Measurements from ENCODE around the gene SLC44A5. TPM values are rescaled to one million over a fixed set of nuclear protein-coding genes. Genes with fewer than 3 reads are reported as not detected.

Gene SLC44A5
- polyA plus RNA-seq, 2 of the 4 experiments (the other 2 are of a cell fraction): 0.10 to 1.5 TPM

DNA sequence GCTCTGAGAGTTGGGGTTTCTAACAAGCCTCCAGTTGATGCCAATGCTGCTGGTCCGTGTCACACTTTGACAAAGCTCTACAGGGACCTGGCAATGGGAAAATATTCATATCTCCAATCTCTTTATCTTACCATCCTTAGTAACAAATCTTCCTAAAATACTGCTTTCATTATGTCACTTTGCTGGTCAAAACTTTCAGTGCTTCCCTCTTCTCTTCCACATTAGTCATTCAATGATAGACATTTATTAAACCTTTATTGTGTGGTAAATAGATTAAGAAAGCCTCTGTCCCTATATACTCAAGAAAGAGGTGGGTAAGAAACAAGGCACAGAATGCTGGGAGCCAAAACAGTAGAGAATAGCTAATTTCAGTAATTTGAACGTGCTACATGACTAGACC lies 79.3 kb downstream of the SLC44A5 start:
- CTCF ChIA-PET: interaction anchor here (0.6 to 1.0 kb wide), 2 partner anchors 44 to 84 kb away, joined by 3 to 4 read pairs; no protein-coding TSS in a partner anchor
- TF ChIP-seq KDM5A (IDR thresholded peaks at IDR 0.05): no peak
- no peak for TF ChIP-seq KDM1A (IDR thresholded peaks at IDR 0.05; ENCODE audit: low read depth)
- TF ChIP-seq CHD2 (IDR thresholded peaks at IDR 0.05; ENCODE audit: low read length, partially characterized antibody): no peak
- TF ChIP-seq EHF (CRISPR knock-in tag; IDR thresholded peaks at IDR 0.05): no peak
- no peak for TF ChIP-seq POLR2AphosphoS2 (conservative IDR thresholded peaks at IDR 0.05; ENCODE audit: low read length)
- no peak for TF ChIP-seq MAZ (IDR thresholded peaks at IDR 0.05; ENCODE audit: borderline replicate concordance, low read depth, low read length)
- no peak for TF ChIP-seq SMC3 (IDR thresholded peaks at IDR 0.05)
- no peak for TF ChIP-seq RCOR1 (IDR thresholded peaks at IDR 0.05; ENCODE audit: low read depth, low read length)
- no peak for TF ChIP-seq CHD4 (IDR thresholded peaks at IDR 0.05; ENCODE audit: borderline replicate concordance)
- no peak for TF ChIP-seq TP53 (CRISPR knock-in tag; IDR thresholded peaks at IDR 0.05)
- TF ChIP-seq, protein P1, sequence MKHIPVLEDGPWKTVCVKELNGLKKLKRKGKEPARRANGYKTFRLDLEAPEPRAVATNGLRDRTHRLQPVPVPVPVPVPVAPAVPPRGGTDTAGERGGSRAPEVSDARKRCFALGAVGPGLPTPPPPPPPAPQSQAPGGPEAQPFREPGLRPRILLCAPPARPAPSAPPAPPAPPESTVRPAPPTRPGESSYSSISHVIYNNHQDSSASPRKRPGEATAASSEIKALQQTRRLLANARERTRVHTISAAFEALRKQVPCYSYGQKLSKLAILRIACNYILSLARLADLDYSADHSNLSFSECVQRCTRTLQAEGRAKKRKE (CRISPR knock-in tag; IDR thresholded peaks at IDR 0.05; ENCODE audit: low read depth): no peak
- TF ChIP-seq, protein P2, sequence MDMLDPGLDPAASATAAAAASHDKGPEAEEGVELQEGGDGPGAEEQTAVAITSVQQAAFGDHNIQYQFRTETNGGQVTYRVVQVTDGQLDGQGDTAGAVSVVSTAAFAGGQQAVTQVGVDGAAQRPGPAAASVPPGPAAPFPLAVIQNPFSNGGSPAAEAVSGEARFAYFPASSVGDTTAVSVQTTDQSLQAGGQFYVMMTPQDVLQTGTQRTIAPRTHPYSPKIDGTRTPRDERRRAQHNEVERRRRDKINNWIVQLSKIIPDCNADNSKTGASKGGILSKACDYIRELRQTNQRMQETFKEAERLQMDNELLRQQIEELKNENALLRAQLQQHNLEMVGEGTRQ (IDR thresholded peaks at IDR 0.05): no peak
- TF ChIP-seq, protein P3, sequence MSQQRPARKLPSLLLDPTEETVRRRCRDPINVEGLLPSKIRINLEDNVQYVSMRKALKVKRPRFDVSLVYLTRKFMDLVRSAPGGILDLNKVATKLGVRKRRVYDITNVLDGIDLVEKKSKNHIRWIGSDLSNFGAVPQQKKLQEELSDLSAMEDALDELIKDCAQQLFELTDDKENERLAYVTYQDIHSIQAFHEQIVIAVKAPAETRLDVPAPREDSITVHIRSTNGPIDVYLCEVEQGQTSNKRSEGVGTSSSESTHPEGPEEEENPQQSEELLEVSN (IDR thresholded peaks at IDR 0.05; ENCODE audit: borderline replicate concordance, low read depth): no peak
- TF ChIP-seq, protein P4, sequence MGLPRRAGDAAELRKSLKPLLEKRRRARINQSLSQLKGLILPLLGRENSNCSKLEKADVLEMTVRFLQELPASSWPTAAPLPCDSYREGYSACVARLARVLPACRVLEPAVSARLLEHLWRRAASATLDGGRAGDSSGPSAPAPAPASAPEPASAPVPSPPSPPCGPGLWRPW (IDR thresholded peaks at IDR 0.05): no peak
- no peak for TF ChIP-seq ESRRA (IDR thresholded peaks at IDR 0.05; ENCODE audit: borderline replicate concordance, low read length)
- TF ChIP-seq EP300 (IDR thresholded peaks at IDR 0.05): no peak
- TF ChIP-seq FOSB (CRISPR knock-in tag; IDR thresholded peaks at IDR 0.05): no peak
- TF ChIP-seq BHLHE40 (IDR thresholded peaks at IDR 0.05; ENCODE audit: low read depth, low read length): no peak
- TF ChIP-seq, protein P5, sequence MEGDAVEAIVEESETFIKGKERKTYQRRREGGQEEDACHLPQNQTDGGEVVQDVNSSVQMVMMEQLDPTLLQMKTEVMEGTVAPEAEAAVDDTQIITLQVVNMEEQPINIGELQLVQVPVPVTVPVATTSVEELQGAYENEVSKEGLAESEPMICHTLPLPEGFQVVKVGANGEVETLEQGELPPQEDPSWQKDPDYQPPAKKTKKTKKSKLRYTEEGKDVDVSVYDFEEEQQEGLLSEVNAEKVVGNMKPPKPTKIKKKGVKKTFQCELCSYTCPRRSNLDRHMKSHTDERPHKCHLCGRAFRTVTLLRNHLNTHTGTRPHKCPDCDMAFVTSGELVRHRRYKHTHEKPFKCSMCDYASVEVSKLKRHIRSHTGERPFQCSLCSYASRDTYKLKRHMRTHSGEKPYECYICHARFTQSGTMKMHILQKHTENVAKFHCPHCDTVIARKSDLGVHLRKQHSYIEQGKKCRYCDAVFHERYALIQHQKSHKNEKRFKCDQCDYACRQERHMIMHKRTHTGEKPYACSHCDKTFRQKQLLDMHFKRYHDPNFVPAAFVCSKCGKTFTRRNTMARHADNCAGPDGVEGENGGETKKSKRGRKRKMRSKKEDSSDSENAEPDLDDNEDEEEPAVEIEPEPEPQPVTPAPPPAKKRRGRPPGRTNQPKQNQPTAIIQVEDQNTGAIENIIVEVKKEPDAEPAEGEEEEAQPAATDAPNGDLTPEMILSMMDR (IDR thresholded peaks at IDR 0.05): no peak
- TF ChIP-seq, protein P6, sequence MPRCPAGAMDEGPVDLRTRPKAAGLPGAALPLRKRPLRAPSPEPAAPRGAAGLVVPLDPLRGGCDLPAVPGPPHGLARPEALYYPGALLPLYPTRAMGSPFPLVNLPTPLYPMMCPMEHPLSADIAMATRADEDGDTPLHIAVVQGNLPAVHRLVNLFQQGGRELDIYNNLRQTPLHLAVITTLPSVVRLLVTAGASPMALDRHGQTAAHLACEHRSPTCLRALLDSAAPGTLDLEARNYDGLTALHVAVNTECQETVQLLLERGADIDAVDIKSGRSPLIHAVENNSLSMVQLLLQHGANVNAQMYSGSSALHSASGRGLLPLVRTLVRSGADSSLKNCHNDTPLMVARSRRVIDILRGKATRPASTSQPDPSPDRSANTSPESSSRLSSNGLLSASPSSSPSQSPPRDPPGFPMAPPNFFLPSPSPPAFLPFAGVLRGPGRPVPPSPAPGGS (IDR thresholded peaks at IDR 0.05): no peak
- no peak overlapping the region for H3K27ac ChIP-seq
- no peak for FAIRE-seq
- H3K4me3 ChIP-seq: no peak overlapping the region
- H3K4me2 ChIP-seq: no peak overlapping the region
- no peaks in the 10 kb centered on the region for H3K4me1 ChIP-seq
- DNase-seq (ENCODE audit: low read depth in 1 of 2, low spot score in 1 of 2): no peak
- no peaks in the 10 kb centered on the region for H3K9me3 ChIP-seq
- ATAC-seq: no peak
- POLR2A ChIA-PET: no interaction called here
- WGBS (ENCODE audit: missing lambda C conversion rate): 13% methylated on average over 2 of the region's 2 CpGs

DNA sequence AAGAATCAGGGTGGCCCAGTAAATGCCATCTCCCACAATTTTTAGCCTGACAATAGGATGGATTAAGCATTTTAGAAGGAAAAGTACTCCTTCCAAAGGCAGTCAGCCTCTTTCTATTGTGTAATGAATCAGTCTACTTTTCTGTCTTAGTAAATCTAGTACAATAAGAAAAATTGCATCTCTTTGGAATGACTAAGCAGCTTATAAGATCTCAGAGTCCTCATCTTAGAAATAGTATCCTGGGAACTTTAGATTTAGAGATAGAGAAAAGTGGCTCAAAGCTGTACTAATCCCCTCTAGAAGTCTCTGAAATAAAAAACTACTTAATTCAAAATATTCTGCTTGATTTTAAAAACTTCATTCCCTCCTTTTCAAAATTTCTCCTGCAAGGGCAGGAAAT lies 81.4 kb downstream of the SLC44A5 start:
- Histone ChIP-seq H3K4me1 (no peaks in the 10 kb centered on the region), H3K9me3 (no peaks in the 10 kb centered on the region), H3K27ac (no peak overlapping the region), H3K4me3 (no peak overlapping the region), H3K4me2 (no peak overlapping the region)
- no peak for ATAC-seq
- ChIA-PET CTCF (no interaction called here), POLR2A (no interaction called here)
- DNase-seq (ENCODE audit: low read depth in 1 of 2, low spot score in 1 of 2): no peak
- no peak for FAIRE-seq
- TF ChIP-seq ESRRA (IDR thresholded peaks at IDR 0.05; ENCODE audit: borderline replicate concordance, low read length): no peak
- TF ChIP-seq PHF8 (IDR thresholded peaks at IDR 0.05; ENCODE audit: borderline replicate concordance, low read depth): no peak
- TF ChIP-seq CEBPB (IDR thresholded peaks at IDR 0.05): no peak
- TF ChIP-seq HOXB5 (CRISPR knock-in tag; IDR thresholded peaks at IDR 0.05): no peak
- TF ChIP-seq TP53 (CRISPR knock-in tag; IDR thresholded peaks at IDR 0.05): no peak
